ENCODE measurements around the gene BMP2K. TPM values are rescaled to one million over a fixed set of nuclear protein-coding genes. Genes with fewer than 3 reads are reported as not detected.
"Not testable (repeated sequence)": the region's sequence is repeated elsewhere in the genome, so short reads cannot be mapped to it uniquely, and the experiment has no call there.

The BMP2K gene
- polyA plus RNA-seq, 10 donors, result 10.8 to 22.6 (median 18.5) TPM

- no peak for DNase-seq
These were observed 87.2 kb downstream of the BMP2K start for GRCh38 chr4:78863254-78863869.

GRCh38 chr4:78863991-78864390 lies 87.8 kb downstream of the BMP2K start:
- peak in 1 of 3 donors; percentile 3 for DNase-seq

GRCh38 chr4:78864405-78865024 lies 88.4 kb downstream of the BMP2K start:
- peak; percentile 68 to 80 (median 72) for DNase-seq

- no peak for DNase-seq
These were observed 89.3 kb downstream of the BMP2K start for GRCh38 chr4:78865451-78865850.

GRCh38 chr4:78868712-78869111 lies 92.6 kb downstream of the BMP2K start:
- not testable (repeated sequence) for DNase-seq

- DNase-seq, result no peak
These were observed 93.9 kb downstream of the BMP2K start for GRCh38 chr4:78870056-78870455.

- DNase-seq, result no peak
These were observed 100.6 kb downstream of the BMP2K start for GRCh38 chr4:78876568-78877320.

- no peak for DNase-seq
These were observed 101.9 kb downstream of the BMP2K start for GRCh38 chr4:78878031-78878430.

- no peak for DNase-seq
These were observed 104.8 kb downstream of the BMP2K start for GRCh38 chr4:78880874-78881492.

- DNase-seq, result no peak
These were observed 109.4 kb downstream of the BMP2K start for GRCh38 chr4:78885598-78885997.

- DNase-seq, result no peak
These were observed 113.8 kb downstream of the BMP2K start for GRCh38 chr4:78889955-78890354.

GRCh38 chr4:78899302-78899701 lies 123.2 kb downstream of the BMP2K start:
- no peak for DNase-seq

GRCh38 chr4:78901882-78902281 lies 125.7 kb downstream of the BMP2K start:
- DNase-seq, result no peak

GRCh38 chr4:78902298-78902697 lies 126.1 kb downstream of the BMP2K start:
- DNase-seq, result no peak

- no peak for DNase-seq
These were observed 128.0 kb downstream of the BMP2K start for GRCh38 chr4:78904143-78904542.

GRCh38 chr4:78907638-78908037 lies 131.5 kb downstream of the BMP2K start:
- no peak for DNase-seq

GRCh38 chr4:78908974-78909373 lies 132.8 kb downstream of the BMP2K start:
- not testable (repeated sequence) for DNase-seq

GRCh38 chr4:78910612-78911011 lies 134.5 kb downstream of the BMP2K start:
- DNase-seq, result no peak

GRCh38 chr4:78922207-78922606 lies 146.1 kb downstream of the BMP2K start:
- DNase-seq, result no peak

- no peak for DNase-seq
These were observed 147.5 kb downstream of the BMP2K start for GRCh38 chr4:78923464-78924312.

- DNase-seq, result no peak
These were observed 150.7 kb downstream of the BMP2K start for GRCh38 chr4:78926826-78927225.

- no peak for DNase-seq
These were observed 152.7 kb downstream of the BMP2K start for GRCh38 chr4:78928835-78929234.
